Stimulated activated CD8-positive, alpha-beta memory T cell treated with anti-CD3 and anti-CD28 coated beads, Interleukin-15, amount 100 ng/mL, for 24 hours (primary cell): Measurements from ENCODE around the gene KCND2.
"Not testable (repeated sequence)": the region's sequence is repeated elsewhere in the genome, so short reads cannot be mapped to it uniquely, and the experiment has no call there.

Experiments
- DNase-seq: peaks from one replicate; pipeline ENCODE4 v3.0.0-alpha.2; 2020; ENCODE audit warnings: low read depth

The KCND2 gene

GRCh38 chr7:120502132-120502531 is 229.2 kb downstream of the KCND2 start:
- no peak for DNase-seq

GRCh38 chr7:120502825-120503224 is 229.8 kb downstream of the KCND2 start:
- DNase-seq: no peak

GRCh38 chr7:120504386-120504785 is 231.4 kb downstream of the KCND2 start:
- DNase-seq: no peak

GRCh38 chr7:120505770-120506169 is 232.8 kb downstream of the KCND2 start:
- no peak for DNase-seq

- DNase-seq: no peak
Observed at GRCh38 chr7:120512701-120513100, 239.7 kb downstream of the KCND2 start.

GRCh38 chr7:120519224-120519623 is 246.2 kb downstream of the KCND2 start:
- no peak for DNase-seq

GRCh38 chr7:120521761-120522737 is 249.1 kb downstream of the KCND2 start:
- no peak for DNase-seq

GRCh38 chr7:120523985-120524384 is 251.0 kb downstream of the KCND2 start:
- no peak for DNase-seq

- DNase-seq: no peak
Observed at GRCh38 chr7:120526902-120527509, 254.0 kb downstream of the KCND2 start.

GRCh38 chr7:120529736-120530135 is 256.8 kb downstream of the KCND2 start:
- no peak for DNase-seq

- no peak for DNase-seq
Observed at GRCh38 chr7:120538335-120538734, 265.4 kb downstream of the KCND2 start.

- DNase-seq: no peak
Observed at GRCh38 chr7:120539321-120539720, 266.3 kb downstream of the KCND2 start.

GRCh38 chr7:120547605-120548004 is 274.6 kb downstream of the KCND2 start:
- no peak for DNase-seq

- DNase-seq: no peak
Observed at GRCh38 chr7:120550494-120551048, 277.6 kb downstream of the KCND2 start.

GRCh38 chr7:120553491-120553890 is 280.5 kb downstream of the KCND2 start:
- no peak for DNase-seq

GRCh38 chr7:120554960-120555571 is 282.1 kb downstream of the KCND2 start:
- no peak for DNase-seq

GRCh38 chr7:120564145-120564544 is 291.2 kb downstream of the KCND2 start:
- DNase-seq: no peak

- no peak for DNase-seq
Observed at GRCh38 chr7:120567204-120567603, 294.2 kb downstream of the KCND2 start.

GRCh38 chr7:120578657-120579056 is 305.7 kb downstream of the KCND2 start:
- DNase-seq: not testable (repeated sequence)

GRCh38 chr7:120582916-120583315 is 309.9 kb downstream of the KCND2 start:
- no peak for DNase-seq

- no peak for DNase-seq
Observed at GRCh38 chr7:120583899-120584586, 311.1 kb downstream of the KCND2 start.

- DNase-seq: no peak
Observed at GRCh38 chr7:120586571-120586970, 313.6 kb downstream of the KCND2 start.
